ENCODE measurements around the gene MRGPRE. TPM values are rescaled to one million over a fixed set of nuclear protein-coding genes. Genes with fewer than 3 reads are reported as not detected.
A peak's percentile ranks its signal among the peaks of the same experiment; 100 is the strongest.

The MRGPRE gene
- total and polyA plus RNA-seq, 7 donors = 0.10 to 1.4 (median 0.70) TPM; not detected in 3

DNA sequence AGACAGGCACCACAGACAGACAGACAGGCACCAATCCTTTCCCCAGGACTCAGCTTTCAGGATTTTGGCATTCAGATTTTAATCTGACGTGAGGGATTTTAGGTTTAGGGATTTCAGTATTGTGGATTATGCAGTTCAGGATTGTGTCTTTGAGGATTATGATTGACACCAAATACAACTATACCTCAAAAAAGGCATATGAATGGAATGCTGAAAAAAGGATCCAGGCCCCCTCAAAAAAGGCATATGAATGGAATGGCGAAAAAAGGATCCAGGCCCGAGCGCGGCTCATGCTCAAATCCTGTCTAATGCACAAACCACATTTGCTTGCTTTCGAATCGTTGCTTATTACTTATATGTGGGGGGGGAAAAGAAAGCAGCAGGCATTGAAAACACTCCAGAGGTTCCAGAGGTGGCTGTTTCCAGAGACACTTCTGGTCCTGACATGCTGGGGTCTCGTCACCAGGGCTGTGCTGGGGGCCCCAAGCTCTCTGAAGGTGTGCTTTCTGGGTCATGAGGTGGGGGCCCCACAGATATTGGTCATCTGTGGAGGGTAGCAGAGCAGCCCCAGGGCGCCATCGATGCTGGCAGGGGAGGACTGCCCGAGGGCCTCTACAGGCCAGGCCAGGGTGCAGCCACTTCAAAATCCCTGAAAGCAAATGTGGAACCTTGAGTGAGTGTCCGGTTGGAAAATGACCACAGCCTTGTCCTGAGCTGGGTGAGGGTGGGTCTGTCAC lies 50.3 kb downstream of the MRGPRE start:
- H3K27ac ChIP-seq = no peak overlapping the region
- WGBS, 2 donors = 90 to 92% methylated on average over 12 of the region's 12 CpGs
- no peaks in the 10 kb centered on the region for H3K36me3 ChIP-seq
- H3K4me3 ChIP-seq = no peak overlapping the region
- intact Hi-C loops (cut with DNase I) = no loop called here
- H3K27me3 ChIP-seq = no peaks in the 10 kb centered on the region
- TF ChIP-seq, protein P1, sequence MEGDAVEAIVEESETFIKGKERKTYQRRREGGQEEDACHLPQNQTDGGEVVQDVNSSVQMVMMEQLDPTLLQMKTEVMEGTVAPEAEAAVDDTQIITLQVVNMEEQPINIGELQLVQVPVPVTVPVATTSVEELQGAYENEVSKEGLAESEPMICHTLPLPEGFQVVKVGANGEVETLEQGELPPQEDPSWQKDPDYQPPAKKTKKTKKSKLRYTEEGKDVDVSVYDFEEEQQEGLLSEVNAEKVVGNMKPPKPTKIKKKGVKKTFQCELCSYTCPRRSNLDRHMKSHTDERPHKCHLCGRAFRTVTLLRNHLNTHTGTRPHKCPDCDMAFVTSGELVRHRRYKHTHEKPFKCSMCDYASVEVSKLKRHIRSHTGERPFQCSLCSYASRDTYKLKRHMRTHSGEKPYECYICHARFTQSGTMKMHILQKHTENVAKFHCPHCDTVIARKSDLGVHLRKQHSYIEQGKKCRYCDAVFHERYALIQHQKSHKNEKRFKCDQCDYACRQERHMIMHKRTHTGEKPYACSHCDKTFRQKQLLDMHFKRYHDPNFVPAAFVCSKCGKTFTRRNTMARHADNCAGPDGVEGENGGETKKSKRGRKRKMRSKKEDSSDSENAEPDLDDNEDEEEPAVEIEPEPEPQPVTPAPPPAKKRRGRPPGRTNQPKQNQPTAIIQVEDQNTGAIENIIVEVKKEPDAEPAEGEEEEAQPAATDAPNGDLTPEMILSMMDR (IDR thresholded peaks at IDR 0.05) = no peak
- TF ChIP-seq EP300 (IDR thresholded peaks at IDR 0.05) (no peak), POLR2AphosphoS5 (IDR thresholded peaks at IDR 0.05) (no peak), POLR2A (IDR thresholded peaks at IDR 0.05) (no peak)
- no peaks in the 10 kb centered on the region for H3K9me3 ChIP-seq
- no peak for DNase-seq
- no peaks in the 10 kb centered on the region for H3K4me1 ChIP-seq

DNA sequence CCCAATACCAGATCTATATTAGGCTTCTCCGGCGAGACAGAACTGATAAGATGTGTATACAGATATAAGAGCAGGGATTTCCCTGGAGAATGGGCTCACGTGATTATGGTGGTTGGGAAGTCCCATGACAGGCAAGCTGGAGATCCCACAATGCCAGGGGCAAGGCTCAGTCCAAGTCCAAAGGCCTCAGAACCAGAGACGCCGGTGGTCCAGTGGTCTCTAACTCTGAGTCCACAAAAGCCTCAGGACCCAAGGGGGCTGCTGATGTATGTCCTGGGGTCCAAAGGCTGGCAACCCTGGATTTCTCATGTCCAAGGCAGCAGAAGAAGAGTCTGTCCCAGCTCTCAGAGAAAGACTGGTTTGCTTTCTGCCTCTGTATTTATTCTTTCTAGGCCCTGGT lies 51.3 kb downstream of the MRGPRE start:
- H3K4me1 ChIP-seq = no peaks in the 10 kb centered on the region
- intact Hi-C loops (cut with DNase I) = no loop called here
- no peaks in the 10 kb centered on the region for H3K36me3 ChIP-seq
- DNase-seq = peak; percentile 40
- H3K4me3 ChIP-seq = no peak overlapping the region
- peaks cover 0 to 5% (median 0%) of the 10 kb centered on the region in 4 donors for H3K9me3 ChIP-seq
- H3K27ac ChIP-seq = no peak overlapping the region
- WGBS, 2 donors = 81 to 89% methylated on average over 5 of the region's 5 CpGs
- no peaks in the 10 kb centered on the region for H3K27me3 ChIP-seq
- TF ChIP-seq POLR2A (IDR thresholded peaks at IDR 0.05) (no peak), EP300 (IDR thresholded peaks at IDR 0.05) (no peak), POLR2AphosphoS5 (IDR thresholded peaks at IDR 0.05) (no peak)
- TF ChIP-seq, protein P1 (IDR thresholded peaks at IDR 0.05) = no peak

DNA sequence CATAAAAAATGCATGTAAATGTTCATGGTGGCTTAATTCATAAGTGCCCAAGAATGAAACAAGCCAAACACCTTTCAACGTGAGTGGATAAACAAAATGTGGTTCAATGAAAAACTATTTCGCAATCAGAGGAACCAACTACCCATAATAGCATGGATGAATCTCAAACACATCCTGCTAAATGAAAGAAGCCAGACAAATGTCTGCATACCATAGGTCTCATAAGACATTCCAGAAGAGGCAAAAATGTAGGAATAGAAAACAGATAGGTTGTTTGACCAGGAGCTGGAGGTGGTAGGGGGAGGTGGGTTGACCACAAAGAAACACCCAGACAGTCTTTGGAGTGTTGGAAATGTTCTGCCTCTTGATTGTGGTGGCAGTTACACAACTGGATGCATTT lies 53.9 kb downstream of the MRGPRE start:
- intact Hi-C loops (cut with DNase I) = no loop called here

DNA sequence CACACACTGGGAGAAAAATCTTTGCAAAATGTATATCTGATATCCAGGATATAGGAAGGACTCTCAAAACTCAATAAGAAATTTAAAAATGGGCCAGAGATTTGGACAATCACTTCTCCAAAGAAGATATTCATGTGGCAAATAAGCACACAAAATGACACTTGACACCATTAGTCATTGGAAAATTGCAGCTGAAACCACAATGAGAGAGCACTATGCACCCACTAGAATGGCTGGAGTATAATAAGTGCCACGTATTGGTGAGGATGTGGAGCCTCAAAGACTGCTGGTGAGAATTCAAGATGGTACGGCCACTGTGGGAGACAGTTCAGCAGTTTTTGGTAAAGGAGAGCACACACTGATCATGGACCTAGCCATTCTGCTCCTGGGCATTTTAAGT lies 54.3 kb downstream of the MRGPRE start:
- WGBS, 2 donors = 73 to 84% methylated on average over 2 of the region's 2 CpGs
- TF ChIP-seq POLR2AphosphoS5 (IDR thresholded peaks at IDR 0.05) (no peak), POLR2A (IDR thresholded peaks at IDR 0.05) (no peak), EP300 (IDR thresholded peaks at IDR 0.05) (no peak)
- TF ChIP-seq, protein P1 (IDR thresholded peaks at IDR 0.05) = no peak
- intact Hi-C loops (cut with DNase I) = no loop called here

More for the DNA sequence above, 53.9 kb downstream of the MRGPRE start:
- TF ChIP-seq POLR2AphosphoS5 (IDR thresholded peaks at IDR 0.05) (no peak), POLR2A (IDR thresholded peaks at IDR 0.05) (no peak), EP300 (IDR thresholded peaks at IDR 0.05) (no peak)
- TF ChIP-seq, protein P1 (IDR thresholded peaks at IDR 0.05) = no peak
- H3K4me1 ChIP-seq = no peaks in the 10 kb centered on the region
- no peak overlapping the region for H3K27ac ChIP-seq
- H3K4me3 ChIP-seq = no peak overlapping the region
- H3K36me3 ChIP-seq = no peaks in the 10 kb centered on the region
- DNase-seq = no peak
- peaks cover 0 to 5% (median 0%) of the 10 kb centered on the region in 4 donors for H3K9me3 ChIP-seq
- no peaks in the 10 kb centered on the region for H3K27me3 ChIP-seq
- 51 to 52% methylated on average over 2 of the region's 2 CpGs for WGBS, 2 donors

More for the DNA sequence above, 54.3 kb downstream of the MRGPRE start:
- H3K27ac ChIP-seq = no peak overlapping the region
- H3K9me3 ChIP-seq = peaks cover 0 to 5% (median 0%) of the 10 kb centered on the region in 4 donors
- no peaks in the 10 kb centered on the region for H3K27me3 ChIP-seq
- no peaks in the 10 kb centered on the region for H3K36me3 ChIP-seq
- no peaks in the 10 kb centered on the region for H3K4me1 ChIP-seq
- no peak for DNase-seq
- H3K4me3 ChIP-seq = no peak overlapping the region

Other genes with a start within 250 kb of the MRGPRE start
- gene NAP1L4, start 240.1 kb downstream of the MRGPRE start, total RNA-seq = 100 to 1,000 TPM in 2 of 4 donors, 10 to 100 TPM in 2; 88.2 to 102 (median 95.4) TPM
- gene NAP1L4, start 240.1 kb downstream of the MRGPRE start, polyA plus RNA-seq = 10 to 100 TPM; 55.9 to 94.8 (median 61.3) TPM
- gene CARS1, start 175.0 kb downstream of the MRGPRE start, total RNA-seq = 10 to 100 TPM; 34.6 to 49.0 (median 39.6) TPM
- 10 to 100 TPM; 21.0 to 57.1 (median 35.4) TPM for gene CARS1, start 175.0 kb downstream of the MRGPRE start, polyA plus RNA-seq
- gene OSBPL5, start 67.1 kb downstream of the MRGPRE start, total RNA-seq = 10 to 100 TPM; 28.1 to 69.2 (median 46.2) TPM
- 10 to 100 TPM; 16.6 to 29.8 (median 18.6) TPM for gene OSBPL5, start 67.1 kb downstream of the MRGPRE start, polyA plus RNA-seq
- gene MRGPRG, start 13.6 kb downstream of the MRGPRE start, total RNA-seq = not detected
- not detected for gene MRGPRG, start 13.6 kb downstream of the MRGPRE start, polyA plus RNA-seq
- gene ZNF195, start 146.7 kb upstream of the MRGPRE start, total RNA-seq = 10 to 100 TPM; 13.8 to 29.1 (median 15.9) TPM
- 10 to 100 TPM; 13.9 to 21.4 (median 16.2) TPM for gene ZNF195, start 146.7 kb upstream of the MRGPRE start, polyA plus RNA-seq

All from sigmoid colon (tissue), 7 donors.